HepG2 (cell line): ENCODE results near the gene SPC24. TPM values are rescaled to one million over a fixed set of nuclear protein-coding genes. Genes with fewer than 3 reads are reported as not detected.

Experiments
- AKAP8 ChIP-seq: sonication (generic); formaldehyde crosslinking; IDR thresholded peaks from 2 replicates; pipeline ENCODE4 v1.5.1; 2020; ENCODE audit warnings: mild to moderate bottlenecking, missing genetic modification reagents
- HDAC6 ChIP-seq: fragments of 200-600 bp; sonication (generic); IDR thresholded peaks from 2 replicates; pipeline ENCODE4 v1.7.0; 2017; ENCODE audit warnings: mild to moderate bottlenecking, antibody characterized with exemption, low read length, low read depth
- HMGXB3 ChIP-seq: sonication (generic); formaldehyde crosslinking; IDR thresholded peaks from 2 replicates; pipeline ENCODE4 v1.4.0; 2020; ENCODE audit warnings: missing genetic modification reagents, borderline replicate concordance
- IRF1 ChIP-seq: sonication (generic); formaldehyde crosslinking; IDR thresholded peaks from 2 replicates; pipeline ENCODE4 v1.4.0; 2020; ENCODE audit warnings: low read depth, mild to moderate bottlenecking, missing genetic modification reagents
- IRF9 ChIP-seq: sonication (generic); formaldehyde crosslinking; IDR thresholded peaks from 2 replicates; pipeline ENCODE4 v1.8.0; 2022; ENCODE audit warnings: missing genetic modification reagents, mild to moderate bottlenecking, borderline replicate concordance
- MIER2 ChIP-seq: IDR thresholded peaks from 2 replicates; pipeline ENCODE4 v1.6.1; 2016; ENCODE audit warnings: missing biosample characterization, missing genetic modification reagents
- MYC ChIP-seq: sonication (generic); formaldehyde crosslinking; IDR thresholded peaks from 2 replicates; pipeline ENCODE4 v1.9.0; 2021; ENCODE audit warnings: missing genetic modification reagents, borderline replicate concordance
- NFIC ChIP-seq: IDR thresholded peaks from 2 replicates; pipeline ENCODE4 v1.6.1; 2012; ENCODE audit warnings: mild to moderate bottlenecking, low read length, inconsistent platforms
- NFKB2 ChIP-seq: sonication (generic); formaldehyde crosslinking; IDR thresholded peaks from 2 replicates; pipeline ENCODE4 v1.4.0; 2020; ENCODE audit warnings: missing genetic modification reagents, borderline replicate concordance
- NFYC ChIP-seq: IDR thresholded peaks from 2 replicates; pipeline ENCODE4 v1.6.1; 2016; ENCODE audit warnings: missing genetic modification reagents, missing compliant biosample characterization
- PAF1 ChIP-seq: IDR thresholded peaks from 2 replicates; pipeline ENCODE4 v1.6.1; 2016; ENCODE audit warnings: missing genetic modification reagents, missing compliant biosample characterization
- SOX6 ChIP-seq, 2 experiments: fragments of 450-650 bp in 1 of 2; sonication (generic) in 1 of 2; formaldehyde crosslinking in 1 of 2; IDR thresholded peaks; 2 replicates each; pipeline versions ENCODE4 v1.4.0 to v1.6.1; 2017 to 2020; ENCODE audit warnings: antibody characterized with exemption in 1 of 2, mild to moderate bottlenecking in 1 of 2, missing genetic modification reagents in 1 of 2
- SUZ12 ChIP-seq: fragments of 150-350 bp; IDR thresholded peaks from 2 replicates; pipeline ENCODE4 v1.6.1; 2014; ENCODE audit warnings: low read depth, low read length
- TOE1 ChIP-seq: sonication (generic); formaldehyde crosslinking; IDR thresholded peaks from 2 replicates; pipeline ENCODE4 v1.4.0; 2020; ENCODE audit warnings: mild to moderate bottlenecking, missing genetic modification reagents
- TRIM24 ChIP-seq: sonication (generic); formaldehyde crosslinking; IDR thresholded peaks from 2 replicates; pipeline ENCODE4 v1.8.0; 2022; ENCODE audit warnings: mild to moderate bottlenecking, missing genetic modification reagents
- ZNF326 ChIP-seq: sonication (generic); formaldehyde crosslinking; IDR thresholded peaks from 2 replicates; pipeline ENCODE4 v1.4.0; 2020; ENCODE audit warnings: missing genetic modification reagents, borderline replicate concordance
- ZNF331 ChIP-seq: sonication (generic); formaldehyde crosslinking; IDR thresholded peaks from 2 replicates; pipeline ENCODE4 v1.4.0; 2020; ENCODE audit warnings: missing genetic modification reagents
- ZNF83 ChIP-seq: sonication (generic); formaldehyde crosslinking; IDR thresholded peaks from 2 replicates; pipeline ENCODE4 v1.4.0; 2020; ENCODE audit warnings: missing genetic modification reagents, mild to moderate bottlenecking, borderline replicate concordance
- polyA plus RNA-seq, 8 experiments: library from polyadenylated mRNA; depleted of rRNA in 3 of 8; stranded (reverse) in 7 of 8; unstranded in 1 of 8; fragments of >200 nt; fragmentation: Illumina TruSeq in 4 of 8; extraction: Trizol in 4 of 8; gene quantifications; 2 replicates each; pipeline versions ENCODE4 v1.2.1 to v1.2.3, GENCODE V29; 2011 to 2016; ENCODE audit warnings: low read depth in 4 of 8, missing spikeins in 1 of 8, mixed read lengths in 1 of 8; ENCODE audit not compliant: insufficient read depth in 1 of 8
- total RNA-seq, 5 experiments: library from RNA; depleted of rRNA; stranded (reverse); fragments of >200 nt; fragmentation: Illumina TruSeq; extraction: Trizol; gene quantifications; 2 replicates each; pipeline ENCODE4 v1.2.3, GENCODE V29; 2016; ENCODE audit warnings: low read depth in 1 of 5
- TF ChIP-seq, protein P1 (sequence below): fragments of 450-650 bp; IDR thresholded peaks from 2 replicates; pipeline ENCODE4 v1.6.1; 2017
- TF ChIP-seq, protein P2 (sequence below): sonication (generic); formaldehyde crosslinking; conservative IDR thresholded peaks from 2 replicates; pipeline ENCODE4 v1.5.0; 2020; ENCODE audit warnings: missing genetic modification reagents

The SPC24 gene
- total and polyA plus RNA-seq, 2 of the 13 experiments (the other 11 are each of a cell fraction or from before 2014, with no cell fraction given) = 10.0 to 46.2 TPM

- no peak for TF ChIP-seq SUZ12
- peak; percentile 83 for TF ChIP-seq MYC (CRISPR knock-in tag)
- TF ChIP-seq ZNF331 (CRISPR knock-in tag) = peak; percentile 57
- TF ChIP-seq TOE1 (CRISPR knock-in tag) = no peak
- TF ChIP-seq IRF1 = no peak
- TF ChIP-seq, protein P1, sequence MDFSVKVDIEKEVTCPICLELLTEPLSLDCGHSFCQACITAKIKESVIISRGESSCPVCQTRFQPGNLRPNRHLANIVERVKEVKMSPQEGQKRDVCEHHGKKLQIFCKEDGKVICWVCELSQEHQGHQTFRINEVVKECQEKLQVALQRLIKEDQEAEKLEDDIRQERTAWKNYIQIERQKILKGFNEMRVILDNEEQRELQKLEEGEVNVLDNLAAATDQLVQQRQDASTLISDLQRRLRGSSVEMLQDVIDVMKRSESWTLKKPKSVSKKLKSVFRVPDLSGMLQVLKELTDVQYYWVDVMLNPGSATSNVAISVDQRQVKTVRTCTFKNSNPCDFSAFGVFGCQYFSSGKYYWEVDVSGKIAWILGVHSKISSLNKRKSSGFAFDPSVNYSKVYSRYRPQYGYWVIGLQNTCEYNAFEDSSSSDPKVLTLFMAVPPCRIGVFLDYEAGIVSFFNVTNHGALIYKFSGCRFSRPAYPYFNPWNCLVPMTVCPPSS = no peak
- TF ChIP-seq NFYC (CRISPR knock-in tag) = peak; percentile 98
- TF ChIP-seq SOX6 (IDR thresholded peaks at IDR 0.05) = no peak
- TF ChIP-seq SOX6 (CRISPR knock-in tag; IDR thresholded peaks at IDR 0.05) = no peak; the same call in none of the 2 replicates
- no peak for TF ChIP-seq MIER2
- TF ChIP-seq, protein P2, sequence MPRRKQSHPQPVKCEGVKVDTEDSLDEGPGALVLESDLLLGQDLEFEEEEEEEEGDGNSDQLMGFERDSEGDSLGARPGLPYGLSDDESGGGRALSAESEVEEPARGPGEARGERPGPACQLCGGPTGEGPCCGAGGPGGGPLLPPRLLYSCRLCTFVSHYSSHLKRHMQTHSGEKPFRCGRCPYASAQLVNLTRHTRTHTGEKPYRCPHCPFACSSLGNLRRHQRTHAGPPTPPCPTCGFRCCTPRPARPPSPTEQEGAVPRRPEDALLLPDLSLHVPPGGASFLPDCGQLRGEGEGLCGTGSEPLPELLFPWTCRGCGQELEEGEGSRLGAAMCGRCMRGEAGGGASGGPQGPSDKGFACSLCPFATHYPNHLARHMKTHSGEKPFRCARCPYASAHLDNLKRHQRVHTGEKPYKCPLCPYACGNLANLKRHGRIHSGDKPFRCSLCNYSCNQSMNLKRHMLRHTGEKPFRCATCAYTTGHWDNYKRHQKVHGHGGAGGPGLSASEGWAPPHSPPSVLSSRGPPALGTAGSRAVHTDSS = no peak
- TF ChIP-seq IRF9 (CRISPR knock-in tag) = 0 out of 2 replicates have a peak, but pooled peaks have one; percentile 56
- no peak for TF ChIP-seq NFIC
- no peak for TF ChIP-seq PAF1 (CRISPR knock-in tag)
- TF ChIP-seq TRIM24 = no peak
- TF ChIP-seq NFKB2 (CRISPR knock-in tag) = no peak
- TF ChIP-seq HMGXB3 (CRISPR knock-in tag) = peak; percentile 55; the same call in 1 of the 2 replicates
- no peak for TF ChIP-seq ZNF326 (CRISPR knock-in tag)
- TF ChIP-seq ZNF83 (CRISPR knock-in tag) = no peak
- TF ChIP-seq AKAP8 (CRISPR knock-in tag) = peak; percentile 57; the same call in 1 of the 2 replicates
- TF ChIP-seq HDAC6 = no peak
Measured at GRCh38 chr19:11155373-11156120, at the start of gene SPC24 (continued).
